ENCODE results near the gene CYP4F2.
"Not testable (repeated sequence)": the region's sequence is repeated elsewhere in the genome, so short reads cannot be mapped to it uniquely, and the experiment has no call there.

CYP4F2 gene

GRCh38 chr19:15866636-15867035 lies 31.2 kb downstream of the CYP4F2 start:
- H3K27me3 ChIP-seq (ENCODE audit: control insufficient read depth in 5 of 5, insufficient read depth in 4 of 5, low read length in 5 of 5) = peaks cover 0 to 27% (median 9%) of the 10 kb centered on the region in 5 donors
- no peak overlapping the region for H3K4me3 ChIP-seq (ENCODE audit: low read depth in 1 of 5, low read length in 5 of 5)
- H3K36me3 ChIP-seq (ENCODE audit: control insufficient read depth in 5 of 5, insufficient read depth in 5 of 5, low read length in 5 of 5) = no peaks in the 10 kb centered on the region
- H3K27ac ChIP-seq (ENCODE audit: low read depth, low read length) = no peak overlapping the region
- no peak overlapping the region for H3K9ac ChIP-seq (ENCODE audit: low read length in 5 of 5)
- no peaks in the 10 kb centered on the region for H3K9me3 ChIP-seq (ENCODE audit: control insufficient read depth in 5 of 5, low read length in 5 of 5)
- no peaks in the 10 kb centered on the region for H3K4me1 ChIP-seq (ENCODE audit: control insufficient read depth in 5 of 5, insufficient read depth in 5 of 5, low read length in 5 of 5)

DNA sequence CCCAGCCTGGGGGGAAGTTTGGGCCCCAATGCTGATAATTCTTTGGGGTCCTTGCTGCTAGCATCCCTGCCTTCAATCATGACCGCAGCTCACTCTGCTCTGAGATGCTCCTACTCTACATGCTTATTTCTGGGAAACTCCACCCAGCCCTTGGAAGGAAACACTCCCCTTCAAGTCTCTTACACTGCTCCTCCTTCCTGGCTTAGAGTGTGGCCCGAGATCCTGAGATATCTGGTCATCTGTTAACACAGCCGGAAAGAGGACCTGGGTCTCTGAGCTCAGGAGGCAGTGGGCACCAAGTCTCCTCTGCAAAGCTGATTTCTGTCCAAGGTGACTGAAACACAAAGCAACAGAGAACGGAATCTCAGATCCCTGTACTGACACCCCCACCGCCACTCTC lies 33.0 kb downstream of the CYP4F2 start:
- Histone ChIP-seq H3K9ac (ENCODE audit: low read length in 5 of 5) (no peak overlapping the region), H3K9me3 (ENCODE audit: control insufficient read depth in 5 of 5, low read length in 5 of 5) (no peaks in the 10 kb centered on the region), H3K27me3 (ENCODE audit: control insufficient read depth in 5 of 5, insufficient read depth in 4 of 5, low read length in 5 of 5) (peaks cover 0 to 23% (median 5%) of the 10 kb centered on the region in 5 donors), H3K4me1 (ENCODE audit: control insufficient read depth in 5 of 5, insufficient read depth in 5 of 5, low read length in 5 of 5) (no peaks in the 10 kb centered on the region), H3K4me3 (ENCODE audit: low read depth in 1 of 5, low read length in 5 of 5) (no peak overlapping the region), H3K36me3 (ENCODE audit: control insufficient read depth in 5 of 5, insufficient read depth in 5 of 5, low read length in 5 of 5) (no peaks in the 10 kb centered on the region), H3K27ac (ENCODE audit: low read depth, low read length) (no peak overlapping the region)

DNA sequence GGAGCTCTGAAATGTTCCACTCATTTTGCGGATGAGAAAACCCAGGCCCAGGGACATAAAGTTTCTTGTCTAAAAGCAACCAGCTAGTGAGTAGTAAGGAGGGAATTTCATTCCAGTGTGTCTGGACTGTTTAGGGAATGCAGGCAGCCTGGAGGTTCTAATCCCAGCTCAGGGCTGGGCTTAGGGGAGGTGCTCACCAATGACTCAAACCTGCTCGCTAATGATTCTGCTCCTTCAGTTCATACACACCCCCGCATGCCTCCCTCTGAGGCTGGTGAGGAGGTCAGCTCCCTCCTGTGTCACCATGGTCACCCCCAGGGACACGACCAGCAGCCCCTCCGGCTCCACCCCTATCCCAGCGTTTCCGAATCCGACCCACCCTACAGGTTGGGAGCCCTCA lies 34.6 kb downstream of the CYP4F2 start:
- Histone ChIP-seq H3K27ac (ENCODE audit: low read depth, low read length) (no peak overlapping the region), H3K9me3 (ENCODE audit: control insufficient read depth in 5 of 5, low read length in 5 of 5) (no peaks in the 10 kb centered on the region), H3K4me1 (ENCODE audit: control insufficient read depth in 5 of 5, insufficient read depth in 5 of 5, low read length in 5 of 5) (no peaks in the 10 kb centered on the region), H3K27me3 (ENCODE audit: control insufficient read depth in 5 of 5, insufficient read depth in 4 of 5, low read length in 5 of 5) (peaks cover 0 to 29% (median 5%) of the 10 kb centered on the region in 5 donors), H3K4me3 (ENCODE audit: low read depth in 1 of 5, low read length in 5 of 5) (no peak overlapping the region), H3K36me3 (ENCODE audit: control insufficient read depth in 5 of 5, insufficient read depth in 5 of 5, low read length in 5 of 5) (no peaks in the 10 kb centered on the region), H3K9ac (ENCODE audit: low read length in 5 of 5) (no peak overlapping the region)

DNA sequence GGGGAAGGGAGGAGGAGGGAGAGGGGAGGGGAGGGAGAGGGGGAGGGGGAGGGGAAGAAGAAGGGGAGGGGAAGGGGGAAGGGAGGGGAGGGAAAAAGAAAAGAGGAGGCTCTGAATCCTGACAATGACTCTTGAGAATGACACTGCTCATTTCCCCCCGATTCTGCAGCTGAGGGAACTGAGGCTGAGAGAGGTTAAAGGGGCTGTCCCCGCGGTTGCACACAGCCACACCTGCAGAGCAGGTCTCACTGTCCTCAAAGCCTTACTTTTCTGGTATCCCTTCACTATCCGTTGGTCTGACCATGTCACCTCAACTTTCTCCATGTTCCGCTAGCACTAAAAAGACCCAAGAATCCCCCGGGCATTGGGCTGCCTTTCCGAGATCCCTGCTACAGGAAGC lies 35.4 kb downstream of the CYP4F2 start:
- peaks cover 0 to 29% (median 7%) of the 10 kb centered on the region in 5 donors for H3K27me3 ChIP-seq (ENCODE audit: control insufficient read depth in 5 of 5, insufficient read depth in 4 of 5, low read length in 5 of 5)
- no peak overlapping the region for H3K27ac ChIP-seq (ENCODE audit: low read depth, low read length)
- no peaks in the 10 kb centered on the region for H3K4me1 ChIP-seq (ENCODE audit: control insufficient read depth in 5 of 5, insufficient read depth in 5 of 5, low read length in 5 of 5)
- H3K36me3 ChIP-seq (ENCODE audit: control insufficient read depth in 5 of 5, insufficient read depth in 5 of 5, low read length in 5 of 5) = no peaks in the 10 kb centered on the region
- H3K4me3 ChIP-seq (ENCODE audit: low read depth in 1 of 5, low read length in 5 of 5) = no peak overlapping the region
- H3K9ac ChIP-seq (ENCODE audit: low read length in 5 of 5) = no peak overlapping the region
- H3K9me3 ChIP-seq (ENCODE audit: control insufficient read depth in 5 of 5, low read length in 5 of 5) = no peaks in the 10 kb centered on the region

DNA sequence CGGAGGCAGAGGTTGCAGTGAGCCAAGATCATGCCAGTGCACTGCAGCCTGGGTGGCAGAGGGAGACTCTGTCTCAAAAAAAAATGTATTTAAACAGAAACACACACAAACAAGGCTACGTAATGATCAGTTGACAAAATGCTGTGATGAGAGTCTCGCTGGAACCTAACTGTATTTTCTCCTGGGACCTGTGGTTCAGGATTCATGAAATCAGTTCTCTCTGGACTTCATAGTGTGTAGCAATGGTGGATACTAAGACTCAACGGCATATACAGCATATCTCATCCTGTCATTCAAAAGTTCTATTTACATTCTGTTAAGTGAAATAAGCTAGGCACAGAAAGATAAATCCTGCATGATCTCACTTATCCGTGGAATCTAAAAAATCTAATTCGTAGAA lies 37.4 kb downstream of the CYP4F2 start:
- H3K9me3 ChIP-seq (ENCODE audit: control insufficient read depth in 5 of 5, low read length in 5 of 5) = no peaks in the 10 kb centered on the region
- H3K9ac ChIP-seq (ENCODE audit: low read length in 5 of 5) = no peak overlapping the region
- no peak overlapping the region for H3K27ac ChIP-seq (ENCODE audit: low read depth, low read length)
- H3K27me3 ChIP-seq (ENCODE audit: control insufficient read depth in 5 of 5, insufficient read depth in 4 of 5, low read length in 5 of 5) = peaks cover 0 to 29% (median 7%) of the 10 kb centered on the region in 5 donors
- H3K4me3 ChIP-seq (ENCODE audit: low read depth in 1 of 5, low read length in 5 of 5) = no peak overlapping the region
- no peaks in the 10 kb centered on the region for H3K36me3 ChIP-seq (ENCODE audit: control insufficient read depth in 5 of 5, insufficient read depth in 5 of 5, low read length in 5 of 5)
- H3K4me1 ChIP-seq (ENCODE audit: control insufficient read depth in 5 of 5, insufficient read depth in 5 of 5, low read length in 5 of 5) = no peaks in the 10 kb centered on the region

DNA sequence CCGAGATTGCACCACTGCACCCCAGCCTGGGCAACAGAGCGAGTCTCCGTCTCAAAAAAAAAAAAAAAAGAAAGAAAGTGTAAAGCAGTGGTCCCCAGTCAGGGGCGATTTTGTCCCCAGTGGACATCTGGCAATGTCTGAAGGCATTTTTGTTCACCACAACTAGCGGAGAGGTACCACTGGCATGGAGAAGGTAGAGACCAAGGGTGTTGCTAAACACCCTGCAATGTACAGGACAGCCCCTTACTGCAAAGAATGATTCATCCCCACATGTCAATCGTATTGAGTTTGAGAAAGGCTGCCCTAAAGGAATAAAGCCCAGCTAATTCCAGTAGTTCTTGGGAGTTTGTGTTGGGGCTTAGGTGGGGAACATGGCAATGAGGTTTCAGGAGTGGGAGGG lies 38.7 kb downstream of the CYP4F2 start:
- no peaks in the 10 kb centered on the region for H3K4me1 ChIP-seq (ENCODE audit: control insufficient read depth in 5 of 5, insufficient read depth in 5 of 5, low read length in 5 of 5)
- H3K27me3 ChIP-seq (ENCODE audit: control insufficient read depth in 5 of 5, insufficient read depth in 4 of 5, low read length in 5 of 5) = peaks cover 0 to 26% (median 7%) of the 10 kb centered on the region in 5 donors
- no peak overlapping the region for H3K4me3 ChIP-seq (ENCODE audit: low read depth in 1 of 5, low read length in 5 of 5)
- no peak overlapping the region for H3K27ac ChIP-seq (ENCODE audit: low read depth, low read length)
- H3K9me3 ChIP-seq (ENCODE audit: control insufficient read depth in 5 of 5, low read length in 5 of 5) = no peaks in the 10 kb centered on the region
- H3K36me3 ChIP-seq (ENCODE audit: control insufficient read depth in 5 of 5, insufficient read depth in 5 of 5, low read length in 5 of 5) = no peaks in the 10 kb centered on the region
- H3K9ac ChIP-seq (ENCODE audit: low read length in 5 of 5) = no peak overlapping the region

- H3K9me3 ChIP-seq (ENCODE audit: control insufficient read depth in 5 of 5, low read length in 5 of 5) = peaks cover 0 to 4% (median 0%) of the 10 kb centered on the region in 5 donors
- H3K27ac ChIP-seq (ENCODE audit: low read depth, low read length) = no peak overlapping the region
- H3K4me3 ChIP-seq (ENCODE audit: low read depth in 1 of 5, low read length in 5 of 5) = no peak overlapping the region
- peaks cover 0 to 4% (median 0%) of the 10 kb centered on the region in 5 donors for H3K27me3 ChIP-seq (ENCODE audit: control insufficient read depth in 5 of 5, insufficient read depth in 4 of 5, low read length in 5 of 5)
- H3K36me3 ChIP-seq (ENCODE audit: control insufficient read depth in 5 of 5, insufficient read depth in 5 of 5, low read length in 5 of 5) = no peaks in the 10 kb centered on the region
- no peak overlapping the region for H3K9ac ChIP-seq (ENCODE audit: low read length in 5 of 5)
- H3K4me1 ChIP-seq (ENCODE audit: control insufficient read depth in 5 of 5, insufficient read depth in 5 of 5, low read length in 5 of 5) = no peaks in the 10 kb centered on the region
Measured at GRCh38 chr19:15850385-15850784, 47.5 kb downstream of the CYP4F2 start.

DNA sequence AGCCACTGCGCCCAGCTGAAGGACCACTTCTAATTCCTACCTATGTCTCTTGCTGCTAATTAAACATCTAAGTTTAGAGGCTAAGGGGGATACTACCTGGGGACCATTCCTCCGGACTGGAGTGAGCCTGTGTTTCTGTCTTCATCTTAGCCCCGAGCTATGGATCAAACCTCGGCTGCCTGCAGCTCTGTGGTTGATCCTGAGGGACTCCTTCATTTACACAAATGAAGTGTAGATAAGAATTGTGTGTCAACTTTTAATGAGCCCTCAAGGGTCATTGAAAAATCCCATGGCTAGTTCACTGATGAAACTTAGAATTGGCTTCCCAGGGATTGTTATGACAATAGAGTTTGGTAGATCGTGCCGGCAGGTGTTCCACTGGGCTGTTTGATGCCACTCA lies 51.0 kb downstream of the CYP4F2 start:
- H3K36me3 ChIP-seq (ENCODE audit: control insufficient read depth in 5 of 5, insufficient read depth in 5 of 5, low read length in 5 of 5) = no peaks in the 10 kb centered on the region
- H3K4me1 ChIP-seq (ENCODE audit: control insufficient read depth in 5 of 5, insufficient read depth in 5 of 5, low read length in 5 of 5) = no peaks in the 10 kb centered on the region
- no peak overlapping the region for H3K27ac ChIP-seq (ENCODE audit: low read depth, low read length)
- H3K9me3 ChIP-seq (ENCODE audit: control insufficient read depth in 5 of 5, low read length in 5 of 5) = no peaks in the 10 kb centered on the region
- H3K9ac ChIP-seq (ENCODE audit: low read length in 5 of 5) = no peak overlapping the region
- H3K4me3 ChIP-seq (ENCODE audit: low read depth in 1 of 5, low read length in 5 of 5) = no peak overlapping the region
- no peaks in the 10 kb centered on the region for H3K27me3 ChIP-seq (ENCODE audit: control insufficient read depth in 5 of 5, insufficient read depth in 4 of 5, low read length in 5 of 5)

DNA sequence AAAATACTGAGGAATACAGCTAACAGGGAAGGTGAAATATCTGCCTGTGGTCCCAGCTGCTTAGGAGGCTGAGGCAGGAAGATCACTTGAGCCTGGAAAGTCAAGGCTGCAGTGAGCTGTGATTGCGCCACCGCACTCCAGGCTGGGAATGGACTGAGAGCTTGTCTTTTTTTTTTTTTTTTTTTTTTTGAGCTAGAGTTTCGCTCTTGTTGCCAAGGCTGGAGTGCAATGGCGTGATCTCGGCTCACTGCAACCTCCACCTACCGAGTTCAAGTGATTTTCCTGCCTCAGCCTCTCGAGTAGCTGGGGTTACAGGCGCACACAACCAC lies 54.0 kb downstream of the CYP4F2 start:
- H3K9ac ChIP-seq (ENCODE audit: low read length in 5 of 5); H3K4me3 ChIP-seq (ENCODE audit: low read depth in 1 of 5, low read length in 5 of 5); H3K36me3 ChIP-seq (ENCODE audit: control insufficient read depth in 5 of 5, insufficient read depth in 5 of 5, low read length in 5 of 5); H3K27ac ChIP-seq (ENCODE audit: low read depth, low read length); H3K4me1 ChIP-seq (ENCODE audit: control insufficient read depth in 5 of 5, insufficient read depth in 5 of 5, low read length in 5 of 5); H3K9me3 ChIP-seq (ENCODE audit: control insufficient read depth in 5 of 5, low read length in 5 of 5); H3K27me3 ChIP-seq (ENCODE audit: control insufficient read depth in 5 of 5, insufficient read depth in 4 of 5, low read length in 5 of 5): not testable (repeated sequence)

GRCh38 chr19:15843203-15843893 lies 54.5 kb downstream of the CYP4F2 start:
- H3K27me3 ChIP-seq (ENCODE audit: control insufficient read depth in 5 of 5, insufficient read depth in 4 of 5, low read length in 5 of 5) = no peaks in the 10 kb centered on the region
- no peak overlapping the region for H3K4me3 ChIP-seq (ENCODE audit: low read depth in 1 of 5, low read length in 5 of 5)
- H3K9ac ChIP-seq (ENCODE audit: low read length in 5 of 5) = no peak overlapping the region
- H3K27ac ChIP-seq (ENCODE audit: low read depth, low read length) = no peak overlapping the region
- no peaks in the 10 kb centered on the region for H3K4me1 ChIP-seq (ENCODE audit: control insufficient read depth in 5 of 5, insufficient read depth in 5 of 5, low read length in 5 of 5)
- H3K36me3 ChIP-seq (ENCODE audit: control insufficient read depth in 5 of 5, insufficient read depth in 5 of 5, low read length in 5 of 5) = no peaks in the 10 kb centered on the region
- no peaks in the 10 kb centered on the region for H3K9me3 ChIP-seq (ENCODE audit: control insufficient read depth in 5 of 5, low read length in 5 of 5)
